GM21447 (cell line): Measurements from ENCODE around the gene RGL3.
A peak's percentile ranks its signal among the peaks of the same experiment; 100 is the strongest.
"Not testable (repeated sequence)": the region's sequence is repeated elsewhere in the genome, so short reads cannot be mapped to it uniquely, and the experiment has no call there.

Experiments
- ATAC-seq: cut with Tn5 transposase; IDR thresholded peaks from one replicate; pipeline ENCODE4 v1.9.1; 2021; ENCODE audit not compliant: unreplicated experiment

The RGL3 gene

DNA sequence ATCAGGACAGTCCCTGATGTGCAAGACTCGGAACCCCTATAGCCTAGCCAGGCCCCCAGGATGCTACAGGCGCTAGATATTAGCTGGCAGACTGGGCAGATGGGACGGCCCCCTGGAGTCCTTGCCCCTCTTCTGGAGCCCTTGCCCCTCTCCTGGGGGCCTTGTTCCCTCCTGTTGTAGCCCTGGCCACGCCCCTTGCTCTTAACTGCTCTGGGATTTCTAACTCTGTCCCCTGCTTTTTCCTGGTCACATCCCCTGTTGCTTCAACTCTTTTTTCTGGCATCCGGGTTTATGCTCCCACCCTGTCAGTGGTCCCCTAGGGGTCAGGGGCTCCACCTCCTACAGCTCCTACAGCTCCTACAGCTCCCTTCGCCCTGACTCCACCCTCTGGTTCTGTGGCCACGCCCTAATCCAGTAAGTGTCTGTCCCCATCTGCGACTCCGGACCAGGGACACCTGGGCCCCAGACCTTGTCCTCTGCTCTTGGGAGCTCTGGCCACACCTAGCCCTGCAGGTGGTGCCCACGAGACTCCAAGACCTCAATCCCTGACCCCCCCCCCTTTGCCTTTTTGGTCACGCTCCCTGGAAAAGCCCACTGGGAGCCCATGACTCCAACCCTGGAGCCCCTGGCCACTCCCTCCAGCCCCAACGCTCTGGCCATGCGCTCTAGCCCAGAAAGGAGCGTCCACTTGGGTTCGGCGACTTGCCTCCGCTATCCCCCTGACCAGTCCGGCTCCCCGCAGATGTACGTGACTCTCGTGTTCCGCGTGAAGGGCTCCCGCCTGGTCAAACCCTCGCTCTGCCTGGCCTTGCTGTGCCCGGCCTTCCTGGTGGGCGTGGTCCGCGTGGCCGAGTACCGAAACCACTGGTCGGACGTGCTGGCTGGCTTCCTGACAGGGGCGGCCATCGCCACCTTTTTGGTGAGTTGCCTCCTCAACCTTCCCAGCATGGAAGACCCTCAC, 57.1 kb downstream of the RGL3 start:
- ATAC-seq: no peak

DNA sequence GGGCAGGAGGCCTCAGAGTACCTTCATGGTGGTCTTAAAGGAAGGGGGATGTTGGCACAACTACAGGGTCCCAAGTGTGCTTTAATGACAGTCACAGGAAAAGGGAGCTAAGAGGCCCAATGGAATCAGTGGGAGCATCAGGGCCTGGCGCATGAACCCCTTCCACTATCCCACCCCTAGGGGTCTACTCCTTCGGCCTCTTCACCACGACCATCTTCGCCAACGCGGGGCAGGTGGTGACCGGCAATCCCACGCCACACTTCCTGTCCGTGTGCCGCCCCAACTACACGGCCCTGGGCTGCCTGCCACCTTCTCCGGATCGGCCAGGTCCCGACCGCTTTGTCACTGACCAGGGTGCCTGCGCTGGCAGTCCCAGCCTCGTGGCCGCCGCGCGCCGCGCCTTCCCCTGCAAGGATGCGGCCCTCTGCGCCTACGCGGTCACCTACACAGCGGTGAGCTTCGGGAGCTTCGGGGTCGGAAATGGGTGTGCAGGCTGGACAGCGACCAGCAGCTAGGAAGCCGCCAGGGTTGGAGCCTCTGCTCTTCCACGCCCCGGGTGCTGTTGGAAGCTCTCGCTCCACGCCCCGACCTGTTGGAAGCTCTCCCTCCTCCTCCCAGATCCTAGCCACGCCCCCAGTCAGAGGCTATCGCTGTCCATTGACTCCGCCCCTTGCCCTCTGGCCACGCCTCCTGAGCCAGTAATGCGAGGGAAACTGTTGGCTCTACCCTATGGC, 57.9 kb downstream of the RGL3 start:
- ATAC-seq: no peak

DNA sequence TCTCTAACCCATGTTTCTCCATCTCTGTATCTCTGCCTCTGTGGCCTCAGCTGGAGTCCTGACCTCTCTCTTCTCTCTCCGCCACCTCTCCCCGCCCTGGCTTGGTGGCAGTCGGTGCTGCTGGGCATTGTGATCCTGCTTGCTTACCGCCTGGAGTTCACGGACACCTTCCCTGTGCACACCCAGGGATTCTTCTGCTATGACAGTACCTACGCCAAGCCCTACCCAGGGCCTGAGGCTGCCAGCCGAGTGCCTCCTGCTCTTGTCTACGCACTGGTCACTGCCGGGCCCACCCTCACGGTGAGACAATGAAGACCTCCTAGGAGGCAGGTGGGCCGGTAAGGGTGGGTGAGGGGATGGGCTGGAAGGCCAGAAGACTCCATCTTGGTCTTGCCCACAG, 59.7 kb downstream of the RGL3 start:
- ATAC-seq: no peak

DNA sequence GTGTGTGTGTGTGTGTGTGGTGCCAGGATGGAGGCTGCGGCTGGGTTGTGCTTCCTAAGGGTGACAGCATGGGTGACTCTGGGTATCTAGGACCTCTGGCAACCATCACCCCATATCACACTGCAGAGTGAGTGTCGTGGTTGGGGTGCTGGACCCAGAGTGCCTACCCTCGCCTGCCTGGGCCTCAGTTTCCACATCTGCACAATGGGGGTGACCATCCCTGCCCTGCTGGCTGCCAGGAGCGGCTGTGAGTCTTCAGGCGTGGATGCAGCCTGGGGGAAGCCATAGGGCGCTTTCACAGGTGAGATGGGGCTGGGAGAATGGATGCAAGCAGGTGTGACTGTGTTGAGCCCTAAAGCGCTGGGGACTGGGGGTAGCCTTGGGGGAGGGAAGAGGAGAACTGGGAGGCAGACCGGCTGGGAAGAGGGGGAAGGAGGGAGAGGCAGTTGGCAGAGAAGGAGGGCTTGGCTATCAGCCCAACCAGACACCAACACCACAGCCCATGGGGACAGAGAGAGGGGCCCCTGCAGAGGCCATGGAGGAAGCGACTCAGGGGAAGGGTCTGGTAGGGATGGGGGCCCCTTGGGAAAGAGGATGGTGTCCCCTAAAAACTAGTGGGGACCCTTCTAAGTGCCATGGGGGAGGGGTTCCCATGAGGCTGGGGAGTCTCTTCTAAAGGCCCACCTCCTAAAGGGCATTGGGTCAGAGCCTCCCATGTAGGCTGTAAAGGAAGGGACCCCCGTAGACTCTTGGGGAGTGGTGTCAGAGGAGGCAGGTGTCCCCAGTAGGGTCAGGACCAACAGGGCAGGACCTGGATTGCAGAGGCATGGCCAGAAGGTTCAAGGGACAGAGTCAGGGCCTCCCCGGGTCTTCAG, 62.2 kb downstream of the RGL3 start:
- no peak for ATAC-seq

DNA sequence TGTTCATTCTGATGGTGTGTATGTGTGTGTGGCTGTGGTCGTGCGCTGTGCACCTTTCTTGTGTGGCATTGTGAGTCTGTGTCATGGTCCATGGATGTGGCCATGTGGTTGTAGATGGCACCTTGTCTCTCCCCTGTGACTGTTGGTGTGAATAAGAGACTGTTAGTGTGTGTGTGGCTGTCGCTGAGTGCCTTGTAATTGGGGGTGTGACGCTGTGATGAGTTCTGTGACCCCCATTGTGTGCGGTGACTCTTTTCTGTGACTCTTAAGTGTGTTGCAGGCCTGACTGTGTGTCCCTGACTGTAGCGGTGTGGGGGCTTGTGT, 63.1 kb downstream of the RGL3 start:
- no peak for ATAC-seq

- no peak for ATAC-seq
Measured at GRCh38 chr19:11355160-11356073, 63.7 kb downstream of the RGL3 start, which contains the start of gene PLPPR2. Gene PLPPR2, plus strand, starts transcription at chr19:11355432. Its CDS starts 2,242 bp downstream, at chr19:11357674.

- ATAC-seq: not testable (repeated sequence)
Measured at GRCh38 chr19:11354102-11354501, 65.0 kb downstream of the RGL3 start.

- no peak for ATAC-seq
Measured at GRCh38 chr19:11349171-11349570, 69.9 kb downstream of the RGL3 start.

DNA sequence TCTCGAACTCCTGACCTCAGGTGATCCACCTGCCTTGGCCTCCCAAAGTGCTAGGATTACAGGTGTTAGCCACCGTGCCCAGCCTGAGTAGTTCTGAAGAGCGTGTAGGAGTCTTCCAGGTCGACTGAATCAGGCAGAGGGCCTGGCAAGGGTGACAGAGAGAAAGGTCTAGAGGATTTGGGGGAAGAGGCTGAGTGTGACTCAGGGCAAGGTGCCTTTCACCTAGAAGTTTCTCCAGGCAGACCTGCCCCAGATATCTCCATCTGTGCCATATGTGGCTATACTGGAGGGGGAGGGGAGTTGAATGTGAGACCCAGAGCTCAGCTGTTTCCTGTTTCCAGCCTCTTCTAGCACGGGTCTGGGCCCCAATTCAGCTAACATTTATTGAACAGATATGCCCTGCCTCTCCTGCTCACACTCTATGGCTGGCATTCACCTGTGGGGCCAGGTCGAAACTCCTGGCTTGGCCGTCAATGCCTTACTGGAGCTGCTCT, 71.5 kb downstream of the RGL3 start:
- ATAC-seq: no peak

DNA sequence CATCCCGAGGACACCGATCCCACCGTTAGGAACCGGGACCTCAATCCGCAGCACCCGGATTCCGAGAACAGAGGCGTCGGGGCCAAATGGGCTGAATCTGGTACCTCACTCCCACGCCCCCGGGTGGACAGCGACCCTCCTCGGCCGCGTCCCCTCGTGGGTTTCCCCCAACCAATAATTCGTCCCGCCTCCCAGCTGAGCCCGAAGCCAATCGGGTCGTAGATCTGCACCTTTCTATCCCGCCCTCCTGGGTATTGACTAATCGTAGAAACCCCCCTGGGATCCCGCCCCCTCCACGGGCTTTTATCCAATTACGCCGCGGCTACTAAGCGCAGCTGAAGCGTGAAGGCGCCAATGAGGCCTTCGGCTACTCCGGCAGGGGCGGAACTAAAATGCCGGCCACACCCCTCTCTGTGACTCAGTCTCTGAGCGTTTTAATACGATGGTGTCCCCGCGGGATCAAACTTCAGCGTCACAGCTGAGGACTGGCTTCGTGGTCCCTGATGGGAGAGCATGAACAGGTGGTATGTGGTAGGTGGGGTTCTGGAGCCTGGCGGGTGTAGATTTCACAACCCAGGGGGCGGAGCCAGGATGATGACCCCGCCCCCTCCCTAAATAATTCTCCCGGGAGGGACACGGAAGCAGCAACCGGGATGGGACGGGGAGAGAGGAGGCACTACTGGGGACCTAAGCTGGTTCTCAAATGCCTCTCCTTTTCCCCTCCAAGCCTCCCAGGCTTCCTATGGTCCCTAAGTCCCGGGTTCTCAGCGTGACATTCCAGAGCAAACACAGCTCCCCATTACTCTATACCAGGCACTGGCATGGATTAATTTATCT, 72.8 kb downstream of the RGL3 start, which contains the start of the genes CCDC159 and TMEM205:
Gene CCDC159, plus strand, starts transcription at position 416 of the 837 bp plus-strand sequence. Its CDS starts 88 bp downstream, at position 504.
Gene TMEM205, minus strand, starts transcription at position 165 of the 837 bp plus-strand sequence. CDS start 649 bp downstream, outside the sequence.
- ATAC-seq: peak; percentile 87

DNA sequence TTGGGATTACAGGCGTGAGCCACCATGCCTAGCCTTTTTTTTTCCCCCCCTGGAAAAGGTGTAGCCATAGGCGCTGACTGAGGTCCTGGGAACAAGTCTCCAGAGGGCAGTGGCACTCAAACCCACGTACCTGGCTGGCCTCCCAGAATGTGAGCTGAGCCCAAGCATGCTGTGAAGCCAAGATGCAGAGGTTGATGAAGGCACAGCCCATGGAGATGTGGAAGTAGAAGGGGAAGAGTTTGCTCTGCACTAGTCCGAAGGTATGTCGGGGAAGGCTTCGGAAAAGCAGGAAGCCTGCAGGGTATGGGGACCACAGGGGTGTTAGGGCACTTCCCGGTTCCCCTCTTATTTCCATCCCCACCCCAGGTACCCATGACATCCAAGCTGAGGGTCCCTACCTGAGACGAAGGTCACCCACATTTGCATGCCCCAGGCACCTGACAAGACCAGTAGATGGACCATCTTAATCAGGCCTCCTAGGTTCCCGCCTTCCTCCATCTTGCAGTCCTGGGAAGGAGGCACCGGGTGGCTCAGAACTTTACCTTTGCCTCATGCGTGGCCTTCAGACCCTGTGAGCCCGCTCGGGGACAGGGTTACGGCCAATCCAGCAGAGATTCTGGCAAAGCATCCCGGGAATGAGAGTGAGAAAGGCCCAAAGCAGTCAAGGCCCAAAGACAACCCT, 73.9 kb downstream of the RGL3 start:
- ATAC-seq: no peak
